Ovary (tissue), 9 donors: ENCODE data around the gene CABS1. TPM values are rescaled to one million over a fixed set of nuclear protein-coding genes. Genes with fewer than 3 reads are reported as not detected.

Experiments
- DNase-seq, 5 donors: peaks; one replicate each; pipeline ENCODE4 v3.0.0-alpha.2; 2019 to 2020
- H3K27ac ChIP-seq, 2 donors: fragments of 200-600 bp; one replicate each; pipeline versions ENCODE4 v1.5.1 to v1.8.0; 2019 to 2022
- H3K27me3 ChIP-seq: fragments of 200-600 bp; one replicate; pipeline ENCODE4 v1.8.0; 2022
- H3K36me3 ChIP-seq: fragments of 200-600 bp; sonication (generic); one replicate; pipeline ENCODE4 v1.5.1; 2019
- H3K4me1 ChIP-seq: one replicate; pipeline ENCODE4 v1.8.1; 2013; ENCODE audit warnings: mild to moderate bottlenecking, moderate library complexity; ENCODE audit not compliant: insufficient read depth
- H3K4me3 ChIP-seq: fragments of 200-600 bp; sonication (generic); one replicate; pipeline ENCODE4 v1.5.1; 2017
- H3K9me3 ChIP-seq, 2 donors: fragments of 200-600 bp in 1 of 2; sonication (generic) in 1 of 2; one replicate each; pipeline versions ENCODE4 v1.5.1 to v1.8.1; 2013 to 2019; ENCODE audit warnings: mild to moderate bottlenecking in 1 of 2, moderate library complexity in 1 of 2
- CTCF ChIP-seq, 3 donors: fragments of 450-650 bp in 2 of 3; fragments of 200-600 bp in 1 of 3; IDR thresholded peaks; one replicate each; pipeline versions ENCODE4 v1.5.1 to v1.8.0; 2016 to 2022; ENCODE audit warnings: antibody characterized with exemption in 3 of 3, mild to moderate bottlenecking in 1 of 3
- EP300 ChIP-seq: sonication (generic); formaldehyde crosslinking; IDR thresholded peaks from one replicate; pipeline ENCODE4 v1.6.1; 2017; ENCODE audit warnings: antibody characterized with exemption
- POLR2A ChIP-seq: fragments of 450-650 bp; IDR thresholded peaks from one replicate; pipeline ENCODE4 v1.6.1; 2017; ENCODE audit warnings: antibody characterized with exemption, mild to moderate bottlenecking, moderate library complexity
- WGBS, 3 donors: extraction: QIAGEN DNeasy Blood & Tissue Kit in 1 of 3; methylation state at CpG; one replicate each; pipeline versions ENCODE4 v1.1.5 to v1.1.7; 2013 to 2017; 5-methylcytosine and 5-hydroxymethylcytosine counted together
- intact Hi-C, 4 donors: fragments of 100-400 bp; cut with DNase I; formaldehyde crosslinking; loops; one replicate each; pipeline versions ENCODE4 v1.11.0 to v1.15.1; 2022 to 2023
- polyA plus RNA-seq, 2 donors: library from polyadenylated mRNA; stranded (reverse); fragments of 200-250 nt in 1 of 2; fragments of 350-450 nt in 1 of 2; fragmentation: Illumina TruSeq in 1 of 2; extraction: RNeasy Lipid Tissue Mini Kit (QIAGEN cat#74804) in 1 of 2; gene quantifications; one replicate each; pipeline ENCODE4 v1.2.3, GENCODE V29; 2013 to 2014
- total RNA-seq, 7 donors: library from RNA; depleted of rRNA in 2 of 7; stranded (reverse); fragments of >200 nt in 2 of 7; fragmentation: NEBNext Ultra II Directional in 3 of 7; extraction: Animal tissue kit (Norgen Biotek cat#: 25700) in 3 of 7; gene quantifications; one replicate each; pipeline versions ENCODE4 v1.1.0 to v1.2.4, GENCODE V29; 2016 to 2023
- donor health status: DM: no; HTN: no; CAD: no; lungs with moderate emphysema.
- donor health status: DM: no; HTN: no; CAD: no.
- donor health status: Bipolar disorder and iron deficiency.
- donor health status: DM: yes; HTN: yes; CAD: no.
- donor health status: DM: no; HTN: no; CAD: no.
- donor health status: DM: yes; HTN: yes; CAD: no.

Gene CABS1
- total and polyA plus RNA-seq, 9 donors = not detected

GRCh38 chr4:70372760-70373159 lies 38.0 kb downstream of the CABS1 start:
- no peaks in the 10 kb centered on the region for H3K4me1 ChIP-seq
- H3K27ac ChIP-seq = no peak overlapping the region
- 30 to 59% (median 34%) methylated on average over 3 of the region's 3 CpGs for WGBS, 3 donors
- no peak overlapping the region for H3K4me3 ChIP-seq
- no peak for DNase-seq
- intact Hi-C loops = no loop called here
- no peaks in the 10 kb centered on the region for H3K9me3 ChIP-seq
- no peak for TF ChIP-seq POLR2A
- TF ChIP-seq EP300 = no peak
- no peaks in the 10 kb centered on the region for H3K36me3 ChIP-seq
- no peaks in the 10 kb centered on the region for H3K27me3 ChIP-seq

- no peak for DNase-seq
- no peak for TF ChIP-seq POLR2A
- no peak for TF ChIP-seq EP300
- no peak for TF ChIP-seq CTCF (IDR thresholded peaks at IDR 0.05)
- no peak overlapping the region for H3K27ac ChIP-seq
- no peaks in the 10 kb centered on the region for H3K9me3 ChIP-seq
- H3K4me1 ChIP-seq = no peaks in the 10 kb centered on the region
- intact Hi-C loops = no loop called here
- H3K27me3 ChIP-seq = no peaks in the 10 kb centered on the region
- WGBS, 3 donors = 84 to 87% (median 87%) methylated on average over 3 of the region's 3 CpGs
- H3K36me3 ChIP-seq = no peaks in the 10 kb centered on the region
- no peak overlapping the region for H3K4me3 ChIP-seq
Measured at GRCh38 chr4:70380578-70380977, 45.8 kb downstream of the CABS1 start.

GRCh38 chr4:70382691-70383181 lies 48.0 kb downstream of the CABS1 start, which contains the start of gene SMR3B:
Gene SMR3B, plus strand, starts transcription at chr4:70383131. Its CDS starts 1,380 bp downstream, at chr4:70384511.
- H3K36me3 ChIP-seq = no peaks in the 10 kb centered on the region
- H3K27me3 ChIP-seq = no peaks in the 10 kb centered on the region
- intact Hi-C loops = no loop called here
- 72 to 77% (median 75%) methylated on average over 5 of the region's 5 CpGs for WGBS, 3 donors
- H3K4me1 ChIP-seq = no peaks in the 10 kb centered on the region
- TF ChIP-seq POLR2A = no peak
- no peak for TF ChIP-seq EP300
- no peak for TF ChIP-seq CTCF (IDR thresholded peaks at IDR 0.05)
- H3K9me3 ChIP-seq = no peaks in the 10 kb centered on the region
- no peak within 1 kb of the TSS for H3K27ac ChIP-seq
- DNase-seq = no peak
- H3K4me3 ChIP-seq = no peak within 1 kb of the TSS

Other genes starting within 250 kb of the CABS1 start
- gene PRR27, start 180.7 kb upstream of the CABS1 start, total RNA-seq = not detected
- gene PRR27, start 180.7 kb upstream of the CABS1 start, polyA plus RNA-seq = not detected
- gene ODAM, start 139.3 kb upstream of the CABS1 start, total RNA-seq = not detected
- 1 to 10 TPM in 1 of 2 donors, not detected in 1; 1.8 TPM for gene ODAM, start 139.3 kb upstream of the CABS1 start, polyA plus RNA-seq
- gene FDCSP, start 108.9 kb upstream of the CABS1 start, total RNA-seq = not detected
- 10 to 100 TPM in 1 of 2 donors, not detected in 1; 18.3 TPM for gene FDCSP, start 108.9 kb upstream of the CABS1 start, polyA plus RNA-seq
- not detected for gene CSN3, start 92.4 kb upstream of the CABS1 start, total RNA-seq
- gene CSN3, start 92.4 kb upstream of the CABS1 start, polyA plus RNA-seq = not detected
- not detected for gene SMR3A, start 25.8 kb downstream of the CABS1 start, total RNA-seq
- not detected for gene SMR3A, start 25.8 kb downstream of the CABS1 start, polyA plus RNA-seq
- under 1 TPM in 1 of 7 donors, not detected in 6; 0.77 TPM for gene SMR3B, start 48.1 kb downstream of the CABS1 start, total RNA-seq
- gene SMR3B, start 48.1 kb downstream of the CABS1 start, polyA plus RNA-seq = not detected
- gene OPRPN, start 63.0 kb downstream of the CABS1 start, total RNA-seq = not detected
- gene OPRPN, start 63.0 kb downstream of the CABS1 start, polyA plus RNA-seq = not detected
- gene MUC7, start 137.2 kb downstream of the CABS1 start, total RNA-seq = not detected
- gene MUC7, start 137.2 kb downstream of the CABS1 start, polyA plus RNA-seq = not detected
- gene AMTN, start 183.6 kb downstream of the CABS1 start, total RNA-seq = not detected
- not detected for gene AMTN, start 183.6 kb downstream of the CABS1 start, polyA plus RNA-seq